Left forelimb (tissue), 1 donor: Measurements from ENCODE around the gene CDH13.

Experiments
- DNase-seq: peaks from one replicate; pipeline ENCODE4 v3.0.0-alpha.2; 2018; ENCODE audit warnings: low spot score

Gene CDH13

DNA sequence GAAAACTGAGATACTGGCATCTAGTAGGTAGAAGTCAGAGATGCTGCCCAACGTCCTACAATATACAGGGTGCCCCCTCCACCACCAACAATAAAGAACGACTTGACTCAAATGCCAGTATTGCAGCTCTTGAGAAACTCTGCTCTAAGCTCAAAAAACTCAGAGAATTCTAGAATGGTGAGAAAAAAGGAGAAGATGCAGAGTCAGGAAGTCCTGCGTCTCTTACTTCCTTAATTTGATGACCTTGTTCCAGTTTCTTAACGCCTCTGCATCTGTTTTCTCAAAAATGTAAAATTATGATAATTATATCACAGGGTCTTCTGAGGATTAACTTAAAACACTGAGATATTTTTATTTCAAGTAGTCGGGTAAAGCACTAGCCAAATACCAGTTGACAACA is 1179.3 kb downstream of the CDH13 start:
- DNase-seq: no peak

DNA sequence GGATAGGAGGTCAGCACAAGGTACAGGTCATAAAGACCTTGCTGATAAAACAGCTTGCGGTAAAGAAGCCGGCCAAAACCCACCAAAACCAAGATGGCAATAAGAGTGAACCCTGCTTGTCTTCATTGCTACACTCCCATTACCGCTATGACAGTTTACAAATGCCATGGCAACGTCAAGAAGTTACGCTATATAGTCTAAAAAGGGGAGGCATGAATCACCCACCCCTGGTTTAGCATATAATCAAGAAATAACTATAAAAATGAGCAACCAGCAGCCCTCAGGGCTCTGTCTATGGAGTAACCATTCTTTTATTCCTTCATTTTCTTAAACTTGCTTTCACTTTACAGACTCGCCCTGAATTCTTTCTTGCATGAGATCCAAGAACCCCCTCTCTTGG is 1180.0 kb downstream of the CDH13 start:
- no peak for DNase-seq

DNA sequence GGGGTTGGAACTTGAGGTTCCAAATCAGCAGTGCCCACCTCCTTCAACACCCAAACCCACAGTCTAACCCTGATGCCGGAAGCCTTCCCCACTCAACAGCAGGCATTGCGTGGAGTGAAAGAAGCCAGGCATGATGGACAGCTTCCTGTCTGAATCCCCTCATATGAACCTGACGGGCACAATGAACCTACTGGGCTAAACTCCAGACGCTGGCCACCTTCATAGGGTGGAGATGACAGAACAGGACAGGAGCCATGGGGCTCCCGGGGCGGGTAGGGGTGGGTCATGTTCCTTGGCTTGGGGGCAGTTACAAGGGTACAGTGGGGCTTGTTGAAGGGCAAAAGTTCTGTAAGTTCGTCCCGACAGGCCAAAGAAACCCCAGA is 1180.5 kb downstream of the CDH13 start:
- DNase-seq: no peak

DNA sequence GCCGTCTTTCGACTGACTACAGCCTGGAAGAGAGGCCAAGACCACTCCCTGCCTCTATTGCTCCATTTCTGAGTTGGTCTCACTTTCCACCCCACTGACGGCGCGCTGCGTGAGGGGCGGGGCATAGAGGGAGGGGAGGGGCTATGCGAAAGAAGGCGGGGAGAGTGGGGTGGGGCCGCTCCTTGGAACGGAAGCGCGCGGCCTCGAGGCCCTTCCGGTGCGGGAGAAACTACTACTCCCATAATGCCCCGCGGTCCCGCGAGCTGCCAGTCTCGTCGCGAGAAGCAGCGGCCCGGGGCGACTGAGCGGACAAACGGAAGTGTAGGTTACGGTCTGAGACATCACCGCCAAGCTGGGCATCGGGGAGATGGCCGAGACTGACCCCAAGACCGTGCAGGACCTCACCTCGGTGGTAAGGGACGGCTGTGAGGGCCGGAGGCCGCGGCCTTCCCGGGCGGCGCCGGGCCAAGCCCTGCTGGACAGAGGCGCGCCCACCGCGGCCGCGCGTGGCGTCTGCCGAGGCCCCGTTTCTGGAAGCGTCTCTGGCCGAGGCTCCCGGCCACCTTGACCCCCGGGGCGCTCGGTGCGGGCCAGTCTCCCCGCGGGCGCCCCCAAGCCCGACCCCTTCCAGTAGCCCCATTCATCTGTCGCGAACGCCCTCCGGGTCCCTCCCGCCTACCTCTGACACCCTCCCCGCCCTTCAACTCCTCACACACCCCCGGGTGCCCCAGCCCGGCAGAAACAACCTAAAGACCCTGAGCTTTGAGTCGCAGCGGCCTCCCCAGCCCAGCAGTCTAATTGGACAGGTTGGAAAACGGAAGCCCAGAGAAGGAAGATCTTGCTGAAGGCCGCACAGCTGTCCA is 1181.2 kb downstream of the CDH13 start, which contains the start of gene HSBP1:
TSS of gene HSBP1 (plus strand) at position 269 of the 863 bp plus-strand sequence. CDS start at position 368, 99 bp downstream.
- peak; percentile 95 for DNase-seq

DNA sequence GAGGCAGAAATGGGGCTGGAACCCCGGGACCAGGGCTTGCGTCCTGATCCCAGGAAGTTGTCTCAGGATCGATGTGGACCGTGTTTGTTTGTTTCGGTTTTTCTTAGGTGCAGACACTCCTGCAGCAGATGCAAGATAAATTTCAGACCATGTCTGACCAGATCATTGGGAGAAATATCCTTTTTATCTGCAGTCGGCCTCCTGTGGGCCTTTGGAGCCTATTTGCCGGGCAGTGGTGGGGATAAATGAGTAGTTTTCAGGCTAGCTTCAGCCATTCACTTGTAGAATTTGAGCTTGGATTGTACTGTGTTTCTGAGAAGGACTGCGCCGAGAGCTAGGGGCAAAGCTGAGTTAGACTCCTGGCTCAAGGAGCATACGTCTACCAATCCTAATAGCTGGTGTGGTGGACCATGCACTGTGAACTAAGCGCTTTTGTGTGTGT is 1181.8 kb downstream of the CDH13 start:
- no peak for DNase-seq

DNA sequence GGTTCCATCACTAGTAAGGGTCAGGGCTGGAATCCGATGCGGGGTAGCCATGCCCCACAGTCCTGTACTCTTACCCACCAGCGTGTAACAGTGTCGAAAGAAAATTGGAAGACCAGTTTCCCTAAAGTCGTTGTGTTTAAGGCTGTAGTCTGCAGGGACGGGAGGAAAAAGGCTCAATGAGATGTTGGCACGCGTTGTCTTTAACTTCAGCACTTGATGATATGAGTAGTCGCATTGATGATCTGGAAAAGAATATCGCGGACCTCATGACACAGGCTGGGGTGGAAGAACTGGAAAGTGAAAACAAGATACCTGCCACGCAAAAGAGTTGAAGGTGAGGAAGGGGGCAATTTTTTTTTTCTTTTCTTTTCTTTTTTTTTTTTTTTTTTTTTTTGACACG is 1182.3 kb downstream of the CDH13 start:
- DNase-seq: peak; percentile 8

DNA sequence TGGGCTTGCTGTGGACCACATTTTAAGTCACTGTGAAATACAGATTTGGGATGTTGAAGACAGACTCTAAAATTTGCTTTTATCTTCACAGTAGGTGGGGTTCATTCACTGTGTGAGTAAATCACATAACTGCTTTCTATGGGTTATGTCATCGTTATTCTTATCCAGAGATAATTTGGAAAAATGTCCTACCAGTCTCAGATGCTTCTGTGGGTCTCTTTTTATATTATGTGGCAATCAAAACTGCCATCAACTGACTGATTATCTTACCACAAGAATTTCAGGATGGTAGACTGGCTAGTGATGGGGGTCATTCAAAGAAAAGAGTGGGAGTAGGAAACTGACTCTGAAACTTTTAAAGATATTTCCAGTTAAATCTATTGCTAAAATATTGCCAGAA is 1184.1 kb downstream of the CDH13 start:
- DNase-seq: no peak

DNA sequence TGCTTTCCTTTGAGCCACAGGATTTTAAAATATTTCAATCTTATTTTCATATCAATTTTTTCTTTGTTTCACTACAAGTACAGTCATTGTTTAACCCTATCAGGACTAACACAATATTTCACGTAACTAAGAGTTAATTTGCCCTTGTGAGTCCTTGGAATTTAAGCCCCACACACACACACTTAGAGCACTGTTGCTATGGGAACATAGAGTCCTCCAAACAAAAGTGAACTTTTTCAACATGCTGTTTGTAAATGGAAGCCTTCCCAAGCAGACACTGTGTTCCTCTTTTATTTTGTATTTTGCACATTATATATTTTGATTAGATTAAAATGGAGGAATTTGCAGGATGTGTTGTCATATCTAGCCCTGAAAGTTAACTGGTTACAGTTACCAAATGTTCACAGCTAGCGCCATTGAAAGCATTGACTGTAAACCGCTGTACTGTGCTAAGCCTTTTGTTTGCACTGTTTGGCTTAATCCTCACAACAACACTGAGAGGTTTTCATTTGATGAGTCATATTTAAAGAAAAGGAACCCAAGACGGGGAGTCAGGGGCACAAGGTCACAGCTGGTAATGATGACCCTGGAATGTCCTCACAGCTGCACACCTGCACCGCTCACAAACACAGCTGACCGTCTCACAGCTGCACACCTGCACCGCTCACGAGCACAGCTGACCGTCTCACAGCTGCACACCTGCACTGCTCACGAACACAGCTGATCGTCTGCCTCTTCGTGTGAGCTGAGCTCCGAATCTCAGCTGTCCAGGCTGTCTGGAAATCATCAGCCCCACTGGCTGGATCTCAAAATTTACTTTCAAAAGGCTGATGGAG is 1187.3 kb downstream of the CDH13 start:
- DNase-seq: no peak

DNA sequence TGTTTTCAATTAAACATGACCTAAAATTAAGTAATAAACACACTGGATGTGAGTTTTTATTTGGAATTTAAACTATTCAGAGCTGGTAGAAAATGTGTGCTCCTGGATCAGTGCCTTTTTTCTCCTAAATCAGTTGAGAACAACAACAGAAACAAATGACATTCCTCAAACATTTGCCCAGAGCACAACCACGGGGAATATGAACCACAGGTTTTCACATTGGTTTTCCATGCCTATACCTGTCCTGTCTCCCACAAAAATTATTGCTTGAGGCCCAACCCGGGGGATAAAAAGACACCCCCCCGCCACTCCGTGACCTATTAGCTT is 1187.9 kb downstream of the CDH13 start:
- DNase-seq: no peak

DNA sequence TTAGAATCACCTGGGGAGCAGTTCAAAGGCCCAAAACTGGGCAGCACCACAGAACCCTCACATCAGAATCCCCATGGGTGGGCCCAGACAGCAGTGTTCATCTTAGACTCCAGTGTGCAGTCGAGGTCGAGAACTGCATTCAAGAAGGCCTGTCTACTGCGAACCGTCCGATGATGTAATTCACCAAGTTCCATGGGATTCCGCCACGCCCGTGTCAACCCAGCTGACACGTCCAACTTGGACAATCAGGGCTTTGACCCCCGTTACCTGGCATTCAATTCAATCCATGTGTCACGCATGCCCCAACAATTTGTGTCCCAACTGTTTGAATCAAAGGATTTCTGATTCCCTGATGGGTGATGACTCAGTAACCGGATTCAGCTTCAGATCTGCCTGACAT is 1190.3 kb downstream of the CDH13 start:
- DNase-seq: no peak

DNA sequence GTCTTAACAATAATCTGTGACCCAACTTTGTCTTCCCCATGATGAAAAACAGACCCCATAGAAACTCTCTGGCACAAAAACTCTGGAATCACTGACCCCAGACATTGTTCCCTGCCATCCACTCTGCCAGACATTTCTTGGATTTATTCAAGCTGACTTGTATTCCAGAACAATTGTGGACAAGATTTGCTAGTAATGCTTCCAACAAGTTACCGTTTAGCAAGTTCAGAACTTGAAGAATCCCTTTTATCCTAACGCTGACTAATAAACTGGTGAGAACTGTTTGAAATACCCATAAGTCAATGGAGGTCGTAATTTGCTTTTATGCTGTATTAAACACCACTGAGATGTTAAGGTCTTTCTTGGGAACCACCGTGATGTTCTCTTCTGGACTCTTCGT is 1191.5 kb downstream of the CDH13 start:
- no peak for DNase-seq

DNA sequence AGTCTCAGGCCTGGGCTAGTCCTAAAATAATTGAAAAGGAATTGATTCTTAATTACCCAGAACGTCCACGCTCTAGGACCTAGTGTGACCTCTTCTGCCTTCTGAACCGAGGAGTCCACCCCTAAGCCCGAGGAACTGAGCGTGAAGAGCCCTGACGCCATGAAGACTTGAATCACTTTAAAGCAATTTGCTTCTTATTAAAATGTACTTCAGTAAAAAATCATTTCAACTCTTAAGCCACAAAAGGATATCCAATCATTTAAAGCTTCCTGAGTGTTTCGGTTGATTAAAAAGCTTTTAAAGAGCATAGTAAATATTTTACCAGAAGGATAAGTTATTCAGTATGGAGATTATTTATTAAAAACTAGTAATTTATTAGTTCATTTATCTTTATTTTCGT is 1192.6 kb downstream of the CDH13 start:
- DNase-seq: no peak

DNA sequence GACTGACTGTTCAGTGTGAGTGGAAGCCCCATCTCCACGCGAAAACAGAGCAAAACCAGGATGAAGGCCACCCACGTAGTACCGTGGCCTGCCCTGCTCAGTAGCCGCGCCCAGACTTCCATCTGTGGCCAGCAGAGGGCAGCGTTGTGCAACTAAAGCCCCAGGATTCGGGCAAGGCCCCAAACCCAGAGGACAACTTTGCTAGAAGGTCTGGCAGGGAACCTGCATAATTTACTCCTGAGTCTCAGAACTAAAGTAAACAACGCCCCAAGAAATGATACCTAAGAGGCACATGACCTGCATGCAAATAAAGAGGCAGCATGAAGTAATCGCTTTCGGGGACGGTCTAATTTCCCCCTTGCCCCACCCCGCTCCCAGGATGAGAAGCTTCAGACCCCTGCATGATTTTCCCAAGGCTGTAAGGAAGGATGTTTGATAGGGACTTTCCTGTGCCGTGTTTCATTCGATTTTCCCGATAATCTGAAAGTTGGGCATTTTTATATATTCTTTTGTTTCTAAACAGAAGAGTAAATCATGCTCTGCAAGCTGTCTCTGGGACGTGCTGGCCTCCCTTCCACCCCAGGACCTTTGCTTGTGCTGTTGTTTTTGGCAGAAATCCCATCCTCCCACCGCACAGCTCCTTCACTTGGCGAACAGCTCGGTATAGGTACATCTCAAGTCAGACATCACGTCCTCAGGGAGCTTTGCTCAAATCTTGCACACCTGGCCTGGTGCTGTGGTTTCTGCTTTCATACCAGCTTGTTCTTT is 1199.6 kb downstream of the CDH13 start:
- DNase-seq: peak; percentile 88

DNA sequence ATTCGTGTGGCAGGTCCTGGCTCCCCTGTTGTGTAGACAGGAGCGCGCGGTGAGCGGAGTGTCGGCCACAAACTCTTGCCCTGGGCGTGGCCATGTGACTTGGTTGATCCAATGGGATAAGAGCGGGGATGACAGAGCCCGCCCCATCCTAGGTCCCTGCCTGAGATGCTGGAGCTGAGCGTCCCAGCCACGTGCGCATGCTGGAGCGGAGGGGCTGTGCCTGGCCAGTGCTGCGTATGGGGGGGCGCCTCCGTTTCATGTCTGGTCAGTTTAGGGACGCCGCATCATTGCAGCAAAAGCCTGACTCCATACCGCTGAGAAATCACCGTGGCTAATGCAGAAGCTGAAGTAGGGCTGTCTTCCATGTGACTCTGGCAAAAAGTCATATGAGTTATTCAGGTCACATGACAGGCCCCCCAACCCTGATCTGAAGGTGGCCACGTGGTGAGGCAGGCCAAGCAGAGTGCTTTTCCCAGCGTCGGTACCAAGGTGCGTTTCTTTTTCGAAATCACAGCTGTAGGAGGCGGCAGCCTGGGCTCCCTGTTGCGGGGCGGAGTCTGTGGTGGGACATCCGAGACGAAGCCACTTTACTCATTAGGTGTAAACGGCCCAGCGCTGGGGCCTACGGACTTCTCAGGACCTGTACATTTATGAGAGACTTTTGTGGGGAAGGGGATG is 1203.5 kb downstream of the CDH13 start:
- no peak for DNase-seq

DNA sequence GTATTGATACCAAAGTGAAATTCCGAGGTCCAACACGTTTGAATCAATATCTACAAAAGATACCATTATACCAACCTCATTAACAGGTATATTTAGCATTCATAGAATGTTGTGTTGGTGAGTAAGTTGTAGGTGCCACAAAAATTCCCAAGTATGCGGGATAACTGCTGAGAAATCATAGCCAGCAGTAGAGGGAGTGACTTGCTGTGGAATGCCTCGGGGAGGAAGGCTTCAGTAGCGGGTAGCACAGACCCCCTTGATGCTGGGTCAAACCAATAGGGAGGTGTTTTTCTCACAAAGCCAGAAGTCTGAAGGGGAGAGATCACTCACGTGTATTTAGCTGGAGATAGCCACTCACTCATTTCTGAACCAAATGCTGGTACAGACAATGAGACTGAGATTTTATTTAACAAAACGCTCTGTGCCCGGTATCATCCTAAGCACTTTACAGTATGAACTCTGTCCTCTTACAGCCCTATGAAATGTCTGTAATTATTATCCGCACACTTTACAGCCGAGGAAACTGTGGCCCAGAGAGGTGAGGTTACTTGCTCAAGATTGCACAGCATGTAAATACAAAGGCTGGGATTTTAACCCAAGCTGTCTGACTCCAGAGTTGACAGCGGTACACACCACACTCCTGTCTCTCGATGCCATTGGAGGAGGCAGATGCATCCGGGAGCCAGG is 1204.1 kb downstream of the CDH13 start:
- DNase-seq: no peak

DNA sequence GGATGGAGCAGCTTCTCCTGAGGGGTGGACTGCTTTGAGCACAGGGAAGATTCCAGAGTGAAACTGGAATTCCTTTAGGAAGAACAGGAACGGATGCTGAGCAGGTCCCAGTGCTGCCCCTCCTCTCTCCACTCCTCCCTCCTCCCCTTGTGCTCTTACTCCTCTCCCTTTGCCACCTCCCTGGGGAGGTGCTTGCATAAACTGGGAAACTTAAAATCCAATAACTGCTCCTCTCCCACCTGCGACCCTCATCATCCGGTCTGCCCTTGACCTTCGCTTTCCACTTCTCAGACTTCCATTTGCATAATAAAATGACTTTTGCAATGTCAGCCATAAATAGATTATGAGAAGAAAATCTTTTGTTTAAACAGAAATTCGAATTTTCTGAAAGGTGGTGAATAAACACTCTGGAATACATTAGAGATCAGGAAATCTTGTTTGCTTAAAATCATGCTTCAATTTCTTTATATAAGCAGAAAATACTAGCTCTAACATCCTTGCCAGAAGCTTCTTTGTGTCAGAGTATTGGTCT is 1204.8 kb downstream of the CDH13 start:
- no peak for DNase-seq

DNA sequence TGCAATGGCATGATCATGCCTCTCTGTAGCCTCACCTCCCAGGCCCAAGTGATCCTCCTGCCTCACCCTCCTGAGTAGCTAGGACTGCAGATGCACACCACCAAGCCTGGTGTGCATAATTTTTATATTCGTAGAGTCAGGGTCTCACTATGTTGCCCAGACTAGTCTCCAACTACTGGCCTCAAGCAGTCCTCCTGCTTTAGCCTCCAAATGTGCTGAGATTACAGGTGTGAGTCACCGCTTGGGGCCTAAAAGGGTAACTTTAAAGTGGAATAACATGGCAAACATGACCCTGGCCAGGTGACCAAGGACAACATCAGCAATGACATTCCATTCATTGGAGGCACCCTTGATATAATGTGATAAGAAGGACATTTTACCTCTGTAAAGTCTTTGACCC is 1207.2 kb downstream of the CDH13 start:
- no peak for DNase-seq

DNA sequence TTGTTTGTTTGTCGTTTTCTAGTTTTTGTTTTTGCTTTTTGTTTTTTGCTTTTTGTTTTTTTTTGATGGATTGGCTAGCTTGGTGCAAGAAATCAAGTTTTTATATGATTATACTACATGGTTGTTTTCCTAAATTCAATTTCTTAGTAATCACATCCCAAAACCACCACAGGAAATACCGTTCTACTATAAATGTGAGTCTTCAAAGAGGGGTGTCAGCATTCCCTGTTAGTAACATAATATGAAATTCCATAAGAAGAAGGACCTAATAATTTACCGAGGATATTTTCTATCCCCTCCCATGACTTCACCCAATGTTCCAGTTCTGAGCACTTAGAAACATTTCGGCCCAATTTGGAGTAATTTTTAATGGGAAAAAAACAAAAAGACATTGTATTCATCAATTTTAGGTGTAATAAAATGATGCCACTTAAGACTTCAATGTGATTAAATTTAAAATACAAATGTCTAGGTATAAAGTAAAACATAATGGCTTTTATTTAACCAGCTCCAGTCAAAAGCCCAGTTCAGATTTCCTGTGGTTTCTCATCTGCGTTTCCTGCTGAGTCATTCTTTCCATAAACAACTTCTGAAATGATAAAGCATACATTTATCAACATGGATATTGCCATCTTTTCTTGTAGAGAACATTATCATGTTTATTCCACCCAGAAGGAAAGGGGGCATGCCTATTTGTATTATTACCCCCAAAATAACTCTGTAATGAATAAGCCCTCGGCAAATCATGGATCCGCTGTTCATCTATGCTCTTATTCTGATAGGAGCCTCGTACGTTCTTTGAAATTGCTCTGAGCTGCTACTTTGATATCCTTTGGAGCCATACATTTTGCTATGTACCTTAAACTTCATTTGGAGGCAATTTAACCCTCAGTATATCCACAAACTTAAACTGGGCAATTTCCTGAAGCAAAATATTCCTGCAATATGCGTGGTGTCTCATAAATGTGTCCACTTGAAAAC is 1209.1 kb downstream of the CDH13 start:
- DNase-seq: no peak

DNA sequence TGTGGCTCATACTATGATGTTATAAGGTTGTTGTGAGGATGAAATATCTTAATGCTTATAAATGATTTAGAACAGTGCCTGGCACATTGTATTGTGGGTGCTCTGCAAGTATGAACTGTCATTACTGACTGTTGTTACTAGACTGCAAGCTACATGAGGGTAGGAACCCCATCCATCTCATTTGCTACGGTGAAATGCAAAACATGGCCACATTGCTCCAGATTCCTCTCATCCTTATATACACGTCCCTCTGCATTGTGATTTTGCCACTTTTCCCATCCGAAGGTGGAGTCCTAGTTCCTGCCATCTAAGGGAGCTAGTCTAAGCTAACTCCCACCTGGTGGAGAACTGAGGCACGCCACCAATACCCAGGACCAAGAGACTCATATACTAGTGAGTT is 1210.8 kb downstream of the CDH13 start:
- no peak for DNase-seq

DNA sequence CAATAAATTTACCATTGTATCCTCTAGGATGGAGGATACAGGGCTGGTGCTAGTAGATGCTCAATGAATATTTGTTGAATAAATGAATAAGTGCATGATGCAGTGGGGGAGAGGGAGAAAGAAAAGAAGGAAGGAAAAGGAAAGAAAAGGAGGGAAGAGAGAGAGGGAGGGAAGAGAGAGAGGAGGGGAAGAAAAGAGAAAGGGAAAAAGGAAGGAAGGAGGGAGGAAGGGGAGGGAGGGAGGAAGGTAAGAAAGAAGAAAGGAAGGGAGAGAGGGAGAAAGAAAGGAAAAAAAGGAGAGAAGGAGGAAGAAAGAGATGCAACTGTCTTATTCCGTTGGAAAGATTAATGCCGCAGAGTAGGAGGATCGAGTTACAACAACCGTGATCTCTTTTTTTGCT is 1211.4 kb downstream of the CDH13 start:
- no peak for DNase-seq
